ENCODE measurements around the gene MRM2.

Gene MRM2

GRCh38 chr7:2278026-2278425 lies 36.0 kb upstream of the MRM2 start:
- no peak for ATAC-seq
- TF ChIP-seq SNAI2 (CRISPR knock-in tag; IDR thresholded peaks at IDR 0.05) (no peak), ZNF565 (CRISPR knock-in tag; conservative IDR thresholded peaks at IDR 0.05; ENCODE audit: low read depth) (no peak), ZFP3 (CRISPR knock-in tag; IDR thresholded peaks at IDR 0.05) (no peak), BACH2 (CRISPR knock-in tag; IDR thresholded peaks at IDR 0.05; ENCODE audit: borderline replicate concordance) (no peak), OSR1 (CRISPR knock-in tag; IDR thresholded peaks at IDR 0.05) (no peak), TOX (CRISPR knock-in tag; IDR thresholded peaks at IDR 0.05; ENCODE audit: borderline replicate concordance) (no peak), ZNF8 (CRISPR knock-in tag; IDR thresholded peaks at IDR 0.05) (no peak), TSHZ2 (CRISPR knock-in tag; IDR thresholded peaks at IDR 0.05) (no peak), ISL1 (CRISPR knock-in tag; IDR thresholded peaks at IDR 0.05) (no peak), GLIS3 (CRISPR knock-in tag; IDR thresholded peaks at IDR 0.05) (no peak), ZFP30 (CRISPR knock-in tag; IDR thresholded peaks at IDR 0.05) (no peak), PATZ1 (CRISPR knock-in tag; IDR thresholded peaks at IDR 0.05; ENCODE audit: borderline replicate concordance) (no peak)

GRCh38 chr7:2276107-2276506 lies 34.1 kb upstream of the MRM2 start:
- ATAC-seq, result no peak

GRCh38 chr7:2275101-2275500 lies 33.1 kb upstream of the MRM2 start:
- TF ChIP-seq ESRRG (CRISPR knock-in tag; IDR thresholded peaks at IDR 0.05), result no peak
- TF ChIP-seq PPARA (CRISPR knock-in tag; IDR thresholded peaks at IDR 0.05; ENCODE audit: borderline replicate concordance), result no peak
- no peak for ATAC-seq

More at GRCh38 chr7:2276107-2276506, 34.1 kb upstream of the MRM2 start:
- no peak for TF ChIP-seq OSR1 (CRISPR knock-in tag; IDR thresholded peaks at IDR 0.05)
- TF ChIP-seq CREB5 (CRISPR knock-in tag; IDR thresholded peaks at IDR 0.05; ENCODE audit: low read depth), result no peak
- TF ChIP-seq ZNF70 (CRISPR knock-in tag; IDR thresholded peaks at IDR 0.05), result no peak
- TF ChIP-seq PATZ1 (CRISPR knock-in tag; IDR thresholded peaks at IDR 0.05; ENCODE audit: borderline replicate concordance), result no peak
- TF ChIP-seq PPARA (CRISPR knock-in tag; IDR thresholded peaks at IDR 0.05; ENCODE audit: borderline replicate concordance), result no peak

GRCh38 chr7:2274666-2275065 lies 32.7 kb upstream of the MRM2 start:
- no peak for TF ChIP-seq CSDC2 (CRISPR knock-in tag; IDR thresholded peaks at IDR 0.05)
- TF ChIP-seq OSR1 (CRISPR knock-in tag; IDR thresholded peaks at IDR 0.05), result no peak
- no peak for TF ChIP-seq CREB5 (CRISPR knock-in tag; IDR thresholded peaks at IDR 0.05; ENCODE audit: low read depth)
- no peak for TF ChIP-seq RARB (CRISPR knock-in tag; IDR thresholded peaks at IDR 0.05)
- TF ChIP-seq ISL1 (CRISPR knock-in tag; IDR thresholded peaks at IDR 0.05), result no peak
- ATAC-seq, result no peak

- no peak for ATAC-seq
- no peak for TF ChIP-seq TCF4 (CRISPR knock-in tag; IDR thresholded peaks at IDR 0.05; ENCODE audit: borderline replicate concordance)
- no peak for TF ChIP-seq ZNF70 (CRISPR knock-in tag; IDR thresholded peaks at IDR 0.05)
- TF ChIP-seq CSRNP3 (CRISPR knock-in tag; IDR thresholded peaks at IDR 0.05), result no peak
- TF ChIP-seq ISL1 (CRISPR knock-in tag; IDR thresholded peaks at IDR 0.05), result no peak
- no peak for TF ChIP-seq ZFP3 (CRISPR knock-in tag; IDR thresholded peaks at IDR 0.05)
- no peak for TF ChIP-seq SNAI2 (CRISPR knock-in tag; IDR thresholded peaks at IDR 0.05)
- no peak for TF ChIP-seq OSR1 (CRISPR knock-in tag; IDR thresholded peaks at IDR 0.05)
- no peak for TF ChIP-seq PATZ1 (CRISPR knock-in tag; IDR thresholded peaks at IDR 0.05; ENCODE audit: borderline replicate concordance)
Measured at GRCh38 chr7:2273866-2274265, 31.9 kb upstream of the MRM2 start.
